Gastrocnemius medialis (tissue), 4 donors: ENCODE results near the gene TAF11L13. TPM values are rescaled to one million over a fixed set of nuclear protein-coding genes. Genes with fewer than 3 reads are reported as not detected.
"Not testable (repeated sequence)": the region's sequence is repeated elsewhere in the genome, so short reads cannot be mapped to it uniquely, and the experiment has no call there.

Source experiments
- ATAC-seq, 2 donors: fragments of 150-250 bp; one replicate each; pipeline ENCODE4 v1.9.1; 2016
- DNase-seq, 2 donors: peaks; one replicate each; pipeline ENCODE4 v3.0.0-alpha.2; 2019
- H3K27ac ChIP-seq, 4 donors: fragments of 200-600 bp; sonication (generic); 1 replicate in 1 of 4; 2 replicates in 3 of 4; pipeline ENCODE4 v1.5.1; 2016 to 2018; ENCODE audit warnings: mild to moderate bottlenecking in 2 of 4, moderate library complexity in 1 of 4
- H3K27me3 ChIP-seq, 3 donors: fragments of 200-600 bp; sonication (generic) in 2 of 3; 1 replicate in 1 of 3; 2 replicates in 2 of 3; pipeline versions ENCODE4 v1.5.1 to v1.6.0; 2016 to 2019; ENCODE audit warnings: mild to moderate bottlenecking in 1 of 3, moderate library complexity in 1 of 3
- H3K36me3 ChIP-seq, 2 donors: fragments of 200-600 bp; sonication (generic) in 1 of 2; one replicate each; pipeline ENCODE4 v1.5.1; 2017 to 2018
- H3K4me1 ChIP-seq, 2 donors: fragments of 200-600 bp; sonication (generic) in 1 of 2; one replicate each; pipeline ENCODE4 v1.5.1; 2016 to 2017; ENCODE audit warnings: mild to moderate bottlenecking in 2 of 2
- H3K4me3 ChIP-seq, 4 donors: fragments of 200-600 bp; sonication (generic) in 3 of 4; 1 replicate in 1 of 4; 2 replicates in 3 of 4; pipeline ENCODE4 v1.5.1; 2016 to 2019; ENCODE audit warnings: mild to moderate bottlenecking in 2 of 4
- H3K9me3 ChIP-seq, 3 donors: fragments of 200-600 bp; sonication (generic) in 2 of 3; 1 replicate in 1 of 3; 2 replicates in 2 of 3; pipeline ENCODE4 v1.5.1; 2016 to 2019
- POLR2A ChIP-seq, 2 donors: fragments of 450-650 bp; IDR thresholded peaks; one replicate each; pipeline ENCODE4 v1.6.1; 2017; ENCODE audit warnings: antibody characterized with exemption in 2 of 2, mild to moderate bottlenecking in 2 of 2, moderate library complexity in 2 of 2
- in situ Hi-C, 4 donors: fragments of 200-750 bp; cut with MboI; loops; one replicate each; pipeline versions ENCODE4 v1.15.0 to v1.8.0; 2017; ENCODE audit warnings: low sequenced_read_pairs in 4 of 4
- intact Hi-C: fragments of 100-400 bp; cut with DNase I; formaldehyde crosslinking; loops from one replicate; pipeline ENCODE4 v1.15.1; 2023; ENCODE audit warnings: low total_unique reads
- total RNA-seq, 4 donors: library from RNA; depleted of rRNA; stranded (reverse); fragments of >200 nt; gene quantifications; one replicate each; pipeline versions ENCODE4 v1.1.0 to v1.2.3, GENCODE V29; 2016
- TF ChIP-seq, protein P1 (sequence below), 5 experiments: fragments of 450-650 bp in 3 of 5; fragments of 200-600 bp in 2 of 5; sonication (generic) in 2 of 5; IDR thresholded peaks in 4 of 5; conservative IDR thresholded peaks in 1 of 5; 1 replicate in 4 of 5; 2 replicates in 1 of 5; pipeline ENCODE4 v1.5.1; 2016 to 2019; ENCODE audit warnings: antibody characterized with exemption in 5 of 5, mild to moderate bottlenecking in 3 of 5, moderate library complexity in 3 of 5

TAF11L13 gene
- not detected for total RNA-seq

GRCh38 chr5:17631788-17632187 is at the start of gene TAF11L13:
Gene TAF11L13, plus strand, starts transcription at chr5:17632088.
- H3K4me3 ChIP-seq, ATAC-seq, H3K27ac ChIP-seq, DNase-seq, H3K36me3 ChIP-seq, intact Hi-C loops, H3K9me3 ChIP-seq, H3K4me1 ChIP-seq, H3K27me3 ChIP-seq, in situ Hi-C loops: not testable (repeated sequence)

GRCh38 chr5:17585658-17586057 is 46.2 kb upstream of the TAF11L13 start, which contains the start of gene TAF11L7:
Gene TAF11L7, minus strand, starts transcription at chr5:17585758.
- H3K9me3 ChIP-seq, H3K4me3 ChIP-seq, H3K27ac ChIP-seq, intact Hi-C loops, H3K4me1 ChIP-seq, DNase-seq, H3K27me3 ChIP-seq, H3K36me3 ChIP-seq, ATAC-seq, in situ Hi-C loops: not testable (repeated sequence)

GRCh38 chr5:17590860-17591259 is 41.0 kb upstream of the TAF11L13 start, which contains the start of gene TAF11L8:
Gene TAF11L8, minus strand, starts transcription at chr5:17590960.
- H3K27ac ChIP-seq, H3K36me3 ChIP-seq, H3K4me3 ChIP-seq, in situ Hi-C loops, H3K27me3 ChIP-seq, H3K9me3 ChIP-seq, DNase-seq, H3K4me1 ChIP-seq, intact Hi-C loops, ATAC-seq: not testable (repeated sequence)

- DNase-seq, in situ Hi-C loops: not testable (repeated sequence)
Measured at GRCh38 chr5:17594255-17594654, 37.6 kb upstream of the TAF11L13 start, which contains the start of gene TAF11L9. Gene TAF11L9, minus strand, starts transcription at chr5:17594394.

DNA sequence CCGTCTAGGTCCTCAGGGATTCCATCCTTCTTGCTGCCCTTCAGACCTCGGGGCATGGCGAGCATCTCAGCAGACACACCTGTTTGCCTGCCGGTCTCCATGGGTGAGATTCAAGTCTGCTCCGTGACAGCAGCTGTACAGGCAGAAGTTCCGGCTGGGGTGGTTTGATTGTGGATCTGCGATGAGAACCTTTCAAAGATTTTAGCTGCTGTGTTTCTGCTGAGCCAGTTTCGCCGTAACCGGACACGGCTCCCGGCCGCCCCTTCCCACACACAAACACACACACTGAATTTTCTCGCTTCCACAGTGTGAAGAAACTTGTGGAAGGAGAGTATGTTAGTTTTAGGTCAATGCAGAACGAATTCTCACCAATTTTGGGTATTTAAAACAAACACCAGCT is 34.2 kb upstream of the TAF11L13 start, which contains the start of gene TAF11L10:
TSS of gene TAF11L10 (minus strand) at position 101 of the 400 bp plus-strand sequence.
- H3K27me3 ChIP-seq, H3K9me3 ChIP-seq, H3K27ac ChIP-seq, intact Hi-C loops, H3K4me1 ChIP-seq, ATAC-seq, H3K36me3 ChIP-seq, DNase-seq, H3K4me3 ChIP-seq, in situ Hi-C loops: not testable (repeated sequence)

More at GRCh38 chr5:17594255-17594654, 37.6 kb upstream of the TAF11L13 start, which contains the start of gene TAF11L9:
- ATAC-seq, H3K4me3 ChIP-seq, H3K27me3 ChIP-seq, H3K36me3 ChIP-seq, H3K27ac ChIP-seq, H3K4me1 ChIP-seq, H3K9me3 ChIP-seq, intact Hi-C loops: not testable (repeated sequence)

GRCh38 chr5:17603880-17604279 is 28.0 kb upstream of the TAF11L13 start, which contains the start of gene TAF11L11:
Gene TAF11L11, plus strand, starts transcription at chr5:17604183.
- in situ Hi-C loops, H3K27me3 ChIP-seq, intact Hi-C loops, H3K36me3 ChIP-seq, ATAC-seq, H3K27ac ChIP-seq, H3K4me3 ChIP-seq, H3K9me3 ChIP-seq, H3K4me1 ChIP-seq, DNase-seq: not testable (repeated sequence)

DNA sequence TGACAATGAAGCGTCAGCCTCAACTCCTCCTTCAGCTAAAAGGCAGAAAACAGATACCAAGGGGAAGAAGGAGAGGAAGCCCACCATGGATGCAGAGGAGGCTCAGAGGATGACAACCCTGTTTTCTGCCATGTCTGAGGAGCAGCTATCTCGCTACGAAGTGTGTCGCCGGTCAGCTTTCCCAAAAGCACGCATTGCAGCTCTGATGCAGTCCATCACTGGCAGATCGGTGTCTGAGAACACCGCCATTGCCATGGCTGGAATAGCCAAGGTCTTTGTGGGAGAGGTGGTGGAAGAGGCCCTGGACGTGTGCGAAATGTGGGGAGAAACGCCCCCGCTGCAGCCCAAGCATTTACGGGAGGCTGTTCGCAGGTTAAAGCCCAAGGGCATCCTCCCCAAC is 26.9 kb upstream of the TAF11L13 start:
- intact Hi-C loops = no loop called here
- in situ Hi-C loops = no loop called here

DNA sequence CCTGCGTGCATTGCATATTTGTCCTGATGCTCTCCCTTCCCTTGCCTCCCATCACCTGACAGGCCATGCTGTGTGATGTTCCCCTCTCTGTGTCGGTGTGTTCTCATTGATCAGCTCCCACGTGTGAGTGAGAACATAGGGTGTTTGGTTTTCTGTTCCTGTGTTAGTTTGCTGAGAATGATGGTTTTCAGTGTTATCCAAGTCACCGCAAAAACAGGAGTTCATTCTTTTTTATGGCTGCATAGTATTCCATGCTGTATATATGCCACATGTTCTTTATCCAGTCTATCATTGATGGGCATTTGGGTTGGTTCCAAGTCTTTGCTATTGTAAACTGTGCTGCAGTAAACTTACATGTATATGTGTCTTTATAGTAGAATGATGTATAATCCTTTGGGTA is 24.4 kb upstream of the TAF11L13 start:
- H3K4me1 ChIP-seq, ATAC-seq, H3K36me3 ChIP-seq, DNase-seq, H3K4me3 ChIP-seq, H3K27me3 ChIP-seq, intact Hi-C loops, H3K9me3 ChIP-seq, in situ Hi-C loops, H3K27ac ChIP-seq: not testable (repeated sequence)

More for the DNA sequence above, 26.9 kb upstream of the TAF11L13 start:
- Histone ChIP-seq H3K36me3 (no peaks in the 10 kb centered on the region), H3K4me3 (no peak overlapping the region), H3K4me1 (no peaks in the 10 kb centered on the region), H3K27me3 (no peaks in the 10 kb centered on the region), H3K9me3 (no peaks in the 10 kb centered on the region), H3K27ac (no peak overlapping the region)
- no peak for ATAC-seq
- TF ChIP-seq, protein P1, sequence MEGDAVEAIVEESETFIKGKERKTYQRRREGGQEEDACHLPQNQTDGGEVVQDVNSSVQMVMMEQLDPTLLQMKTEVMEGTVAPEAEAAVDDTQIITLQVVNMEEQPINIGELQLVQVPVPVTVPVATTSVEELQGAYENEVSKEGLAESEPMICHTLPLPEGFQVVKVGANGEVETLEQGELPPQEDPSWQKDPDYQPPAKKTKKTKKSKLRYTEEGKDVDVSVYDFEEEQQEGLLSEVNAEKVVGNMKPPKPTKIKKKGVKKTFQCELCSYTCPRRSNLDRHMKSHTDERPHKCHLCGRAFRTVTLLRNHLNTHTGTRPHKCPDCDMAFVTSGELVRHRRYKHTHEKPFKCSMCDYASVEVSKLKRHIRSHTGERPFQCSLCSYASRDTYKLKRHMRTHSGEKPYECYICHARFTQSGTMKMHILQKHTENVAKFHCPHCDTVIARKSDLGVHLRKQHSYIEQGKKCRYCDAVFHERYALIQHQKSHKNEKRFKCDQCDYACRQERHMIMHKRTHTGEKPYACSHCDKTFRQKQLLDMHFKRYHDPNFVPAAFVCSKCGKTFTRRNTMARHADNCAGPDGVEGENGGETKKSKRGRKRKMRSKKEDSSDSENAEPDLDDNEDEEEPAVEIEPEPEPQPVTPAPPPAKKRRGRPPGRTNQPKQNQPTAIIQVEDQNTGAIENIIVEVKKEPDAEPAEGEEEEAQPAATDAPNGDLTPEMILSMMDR (IDR thresholded peaks at IDR 0.05 in 4 of 5, conservative IDR thresholded peaks at IDR 0.05 in 1 of 5) = no peak
- no peak for TF ChIP-seq POLR2A (IDR thresholded peaks at IDR 0.05)
- no peak for DNase-seq

GRCh38 chr5:17610092-17610491 is 21.8 kb upstream of the TAF11L13 start, which contains the start of gene TAF11L12:
Gene TAF11L12, plus strand, starts transcription at chr5:17610392.
- H3K4me3 ChIP-seq, H3K27ac ChIP-seq, in situ Hi-C loops, H3K9me3 ChIP-seq, H3K27me3 ChIP-seq, intact Hi-C loops, DNase-seq, ATAC-seq, H3K4me1 ChIP-seq, H3K36me3 ChIP-seq: not testable (repeated sequence)
